ENCODE data around the gene KLK5.

The KLK5 gene

DNA sequence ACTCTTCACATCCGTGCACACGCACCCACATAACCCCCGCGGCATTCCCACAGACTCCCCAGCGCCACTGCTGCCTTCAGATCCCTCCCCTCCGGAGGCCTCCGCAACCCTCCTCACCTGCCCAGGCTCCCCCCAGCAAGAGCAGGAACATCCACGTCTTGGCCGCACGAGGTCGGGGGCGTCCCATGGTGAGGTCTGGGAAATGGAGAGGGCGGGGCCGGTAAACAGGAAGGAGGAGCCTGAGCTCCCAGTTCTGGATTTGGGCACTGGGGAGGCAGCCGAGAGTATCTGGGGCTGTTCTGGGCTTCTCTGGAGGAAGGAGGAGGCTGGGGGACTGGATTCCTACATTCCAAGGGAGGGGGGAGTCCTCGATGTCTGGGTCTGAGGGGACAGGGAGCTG is 48.1 kb upstream of the KLK5 start:
- Histone ChIP-seq H3K9ac (ENCODE audit: low read depth, low read length, poor library complexity, severe bottlenecking) (no peak overlapping the region), H3K4me2 (ENCODE audit: low read depth, low read length, poor library complexity, severe bottlenecking) (no peak overlapping the region), H3K9me2 (replicated peaks; ENCODE audit: low read depth, low read length) (no peaks in the 10 kb centered on the region), H3K79me2 (ENCODE audit: insufficient read depth, low read length) (no peaks in the 10 kb centered on the region), H3K27me3 (ENCODE audit: insufficient read depth, low read length, poor library complexity, severe bottlenecking) (no peaks in the 10 kb centered on the region), H3K9me3 (ENCODE audit: insufficient read depth, low read depth, low read length) (peaks cover 5% of the 10 kb centered on the region; the same call in 1 of the 2 replicates), H3K36me3 (ENCODE audit: insufficient read depth, low read length) (no peaks in the 10 kb centered on the region), H2AFZ (ENCODE audit: low read length) (no peak overlapping the region), H3K4me1 (ENCODE audit: insufficient read depth, low read length, poor library complexity, severe bottlenecking) (no peaks in the 10 kb centered on the region), H3F3A (ENCODE audit: low read depth) (no peaks in the 10 kb centered on the region), H3K4me3 (ENCODE audit: low read length, poor library complexity, severe bottlenecking) (no peak overlapping the region), H4K20me1 (ENCODE audit: insufficient read depth, low read length, poor library complexity, severe bottlenecking) (no peaks in the 10 kb centered on the region)
- TF ChIP-seq EZH2phosphoT487 (IDR thresholded peaks at IDR 0.05; ENCODE audit: borderline replicate concordance): no peak
- TF ChIP-seq, protein P1, sequence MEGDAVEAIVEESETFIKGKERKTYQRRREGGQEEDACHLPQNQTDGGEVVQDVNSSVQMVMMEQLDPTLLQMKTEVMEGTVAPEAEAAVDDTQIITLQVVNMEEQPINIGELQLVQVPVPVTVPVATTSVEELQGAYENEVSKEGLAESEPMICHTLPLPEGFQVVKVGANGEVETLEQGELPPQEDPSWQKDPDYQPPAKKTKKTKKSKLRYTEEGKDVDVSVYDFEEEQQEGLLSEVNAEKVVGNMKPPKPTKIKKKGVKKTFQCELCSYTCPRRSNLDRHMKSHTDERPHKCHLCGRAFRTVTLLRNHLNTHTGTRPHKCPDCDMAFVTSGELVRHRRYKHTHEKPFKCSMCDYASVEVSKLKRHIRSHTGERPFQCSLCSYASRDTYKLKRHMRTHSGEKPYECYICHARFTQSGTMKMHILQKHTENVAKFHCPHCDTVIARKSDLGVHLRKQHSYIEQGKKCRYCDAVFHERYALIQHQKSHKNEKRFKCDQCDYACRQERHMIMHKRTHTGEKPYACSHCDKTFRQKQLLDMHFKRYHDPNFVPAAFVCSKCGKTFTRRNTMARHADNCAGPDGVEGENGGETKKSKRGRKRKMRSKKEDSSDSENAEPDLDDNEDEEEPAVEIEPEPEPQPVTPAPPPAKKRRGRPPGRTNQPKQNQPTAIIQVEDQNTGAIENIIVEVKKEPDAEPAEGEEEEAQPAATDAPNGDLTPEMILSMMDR (conservative IDR thresholded peaks at IDR 0.05; ENCODE audit: low read length): no peak

DNA sequence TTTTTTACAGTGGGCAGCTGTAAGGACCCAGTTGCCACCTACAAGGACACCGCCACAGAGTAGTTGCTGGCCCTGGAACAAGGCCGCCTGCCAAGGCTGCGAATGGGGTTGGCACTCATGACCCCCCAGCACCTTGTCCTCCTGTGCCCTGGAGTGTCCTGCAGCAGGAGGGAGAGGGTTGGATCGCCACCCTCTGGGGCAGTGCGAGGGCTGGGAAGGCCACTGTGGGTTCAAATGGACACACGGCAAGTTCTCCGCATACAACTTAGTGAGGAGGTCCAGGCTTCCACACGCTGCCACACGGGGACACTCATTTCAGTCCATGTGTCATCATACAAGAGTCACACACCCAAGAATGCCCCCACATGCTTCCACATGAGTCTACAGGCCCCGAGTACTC is 47.6 kb upstream of the KLK5 start:
- Histone ChIP-seq H3K9ac (ENCODE audit: low read depth, low read length, poor library complexity, severe bottlenecking) (no peak overlapping the region), H3K4me2 (ENCODE audit: low read depth, low read length, poor library complexity, severe bottlenecking) (no peak overlapping the region), H3K79me2 (ENCODE audit: insufficient read depth, low read length) (no peaks in the 10 kb centered on the region), H4K20me1 (ENCODE audit: insufficient read depth, low read length, poor library complexity, severe bottlenecking) (no peaks in the 10 kb centered on the region), H3F3A (ENCODE audit: low read depth) (no peaks in the 10 kb centered on the region), H3K27me3 (ENCODE audit: insufficient read depth, low read length, poor library complexity, severe bottlenecking) (no peaks in the 10 kb centered on the region), H3K9me3 (ENCODE audit: insufficient read depth, low read depth, low read length) (peaks cover 5% of the 10 kb centered on the region; the same call in 1 of the 2 replicates), H2AFZ (ENCODE audit: low read length) (no peak overlapping the region), H3K4me3 (ENCODE audit: low read length, poor library complexity, severe bottlenecking) (no peak overlapping the region), H3K4me1 (ENCODE audit: insufficient read depth, low read length, poor library complexity, severe bottlenecking) (no peaks in the 10 kb centered on the region), H3K36me3 (ENCODE audit: insufficient read depth, low read length) (no peaks in the 10 kb centered on the region), H3K9me2 (replicated peaks; ENCODE audit: low read depth, low read length) (no peaks in the 10 kb centered on the region)
- TF ChIP-seq EZH2phosphoT487 (IDR thresholded peaks at IDR 0.05; ENCODE audit: borderline replicate concordance): no peak
- TF ChIP-seq, protein P1 (conservative IDR thresholded peaks at IDR 0.05; ENCODE audit: low read length): no peak

DNA sequence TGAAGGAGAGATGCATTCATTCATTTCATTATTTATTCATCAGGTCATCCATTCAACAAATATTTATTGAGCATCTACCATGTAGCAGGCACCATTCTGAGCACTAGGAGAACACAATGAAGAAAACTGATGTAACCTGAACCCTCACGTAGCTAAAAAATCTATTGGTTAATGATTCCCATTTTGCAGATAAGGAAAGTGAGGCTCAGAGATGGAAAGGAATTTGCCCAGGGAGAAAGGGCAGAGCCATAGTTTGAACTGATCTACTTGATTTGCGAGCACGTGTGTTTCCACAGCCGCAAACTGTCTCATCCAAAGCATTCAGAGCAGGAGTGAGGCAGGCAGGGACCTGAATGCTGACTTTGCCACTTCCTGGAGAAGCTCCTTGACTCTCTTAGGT is 45.8 kb upstream of the KLK5 start:
- no peak overlapping the region for H3K4me2 ChIP-seq (ENCODE audit: low read depth, low read length, poor library complexity, severe bottlenecking)
- no peak overlapping the region for H2AFZ ChIP-seq (ENCODE audit: low read length)
- no peaks in the 10 kb centered on the region for H3K36me3 ChIP-seq (ENCODE audit: insufficient read depth, low read length)
- no peaks in the 10 kb centered on the region for H3F3A ChIP-seq (ENCODE audit: low read depth)
- H3K4me1 ChIP-seq (ENCODE audit: insufficient read depth, low read length, poor library complexity, severe bottlenecking): no peaks in the 10 kb centered on the region
- no peaks in the 10 kb centered on the region for H3K27me3 ChIP-seq (ENCODE audit: insufficient read depth, low read length, poor library complexity, severe bottlenecking)
- no peak overlapping the region for H3K4me3 ChIP-seq (ENCODE audit: low read length, poor library complexity, severe bottlenecking)
- no peak overlapping the region for H3K9ac ChIP-seq (ENCODE audit: low read depth, low read length, poor library complexity, severe bottlenecking)
- H3K79me2 ChIP-seq (ENCODE audit: insufficient read depth, low read length): no peaks in the 10 kb centered on the region
- no peaks in the 10 kb centered on the region for H3K9me2 ChIP-seq (replicated peaks; ENCODE audit: low read depth, low read length)
- peaks cover 5% of the 10 kb centered on the region; the same call in 1 of the 2 replicates for H3K9me3 ChIP-seq (ENCODE audit: insufficient read depth, low read depth, low read length)
- H4K20me1 ChIP-seq (ENCODE audit: insufficient read depth, low read length, poor library complexity, severe bottlenecking): no peaks in the 10 kb centered on the region
- TF ChIP-seq, protein P1 (conservative IDR thresholded peaks at IDR 0.05; ENCODE audit: low read length): no peak
- no peak for TF ChIP-seq EZH2phosphoT487 (IDR thresholded peaks at IDR 0.05; ENCODE audit: borderline replicate concordance)

Data from Loucy (cell line).